HG03457 (cell line): ENCODE measurements around the gene WDR38.

ENCODE experiments used
- ATAC-seq: cut with Tn5 transposase; IDR thresholded peaks from one replicate; pipeline ENCODE4 v1.9.1; 2021; ENCODE audit warnings: moderate number of reproducible peaks; ENCODE audit not compliant: unreplicated experiment

The WDR38 gene

GRCh38 chr9:124857533-124858162 is 4.4 kb downstream of the WDR38 start:
- ATAC-seq, result no peak

GRCh38 chr9:124858330-124859046 is 5.2 kb downstream of the WDR38 start:
- ATAC-seq, result no peak

GRCh38 chr9:124859803-124860581 is 6.7 kb downstream of the WDR38 start:
- no peak for ATAC-seq

- ATAC-seq, result no peak
Measured at GRCh38 chr9:124860582-124861341, 7.5 kb downstream of the WDR38 start.

GRCh38 chr9:124861342-124862229 is 8.3 kb downstream of the WDR38 start, which contains the start of the genes ARPC5L and RPL35:
TSS of gene ARPC5L (plus strand) at chr9:124862130. CDS start at chr9:124869291, 7,161 bp downstream.
TSS of gene RPL35 (minus strand) at chr9:124861957. CDS start at chr9:124861912, 45 bp downstream.
- peak; percentile 69 for ATAC-seq

GRCh38 chr9:124863371-124863871 is 10.2 kb downstream of the WDR38 start:
- no peak for ATAC-seq

GRCh38 chr9:124868511-124869465 is 15.5 kb downstream of the WDR38 start:
- ATAC-seq, result peak; percentile 51

- ATAC-seq, result no peak
Measured at GRCh38 chr9:124869466-124869985, 16.3 kb downstream of the WDR38 start.

GRCh38 chr9:124869986-124870560 is 16.8 kb downstream of the WDR38 start:
- no peak for ATAC-seq

- no peak for ATAC-seq
Measured at GRCh38 chr9:124870723-124871122, 17.5 kb downstream of the WDR38 start.

- no peak for ATAC-seq
Measured at GRCh38 chr9:124871156-124871561, 17.9 kb downstream of the WDR38 start.

- ATAC-seq, result no peak
Measured at GRCh38 chr9:124873664-124874063, 20.4 kb downstream of the WDR38 start.

- no peak for ATAC-seq
Measured at GRCh38 chr9:124875501-124875900, 22.2 kb downstream of the WDR38 start.

GRCh38 chr9:124877021-124877782 is 23.9 kb downstream of the WDR38 start:
- no peak for ATAC-seq

- no peak for ATAC-seq
Measured at GRCh38 chr9:124878021-124878420, 24.8 kb downstream of the WDR38 start.

- ATAC-seq, result no peak
Measured at GRCh38 chr9:124878518-124878917, 25.3 kb downstream of the WDR38 start.

GRCh38 chr9:124879226-124879625 is 26.0 kb downstream of the WDR38 start:
- no peak for ATAC-seq
